BE2C (cell line): ENCODE results near the gene ACD.

Source experiments
- DNase-seq: peaks from one replicate; pipeline ENCODE4 v3.0.0-alpha.2; 2020
- H3K27me3 ChIP-seq: fragments of 250-450 bp; sonication (Bioruptor Pico); 2 replicates; pipeline ENCODE4 v1.5.1; 2020; ENCODE audit warnings: mild to moderate bottlenecking
- H3K36me3 ChIP-seq: fragments of 250-450 bp; sonication (Bioruptor Pico); 2 replicates; pipeline ENCODE4 v1.5.1; 2020; ENCODE audit warnings: mild to moderate bottlenecking
- H3K4me1 ChIP-seq: fragments of 250-450 bp; sonication (Bioruptor Pico); 2 replicates; pipeline ENCODE4 v1.5.1; 2020
- H3K4me3 ChIP-seq: 2 replicates; pipeline ENCODE4 v1.5.1; 2011; ENCODE audit warnings: low read depth, low read length
- H3K9me3 ChIP-seq: fragments of 250-450 bp; sonication (Bioruptor Pico); 2 replicates; pipeline ENCODE4 v1.5.1; 2020
- TF ChIP-seq, protein P1 (sequence below): IDR thresholded peaks from 2 replicates; pipeline ENCODE4 v1.5.1; 2012; ENCODE audit warnings: mild to moderate bottlenecking, low read depth, low read length

Gene ACD

DNA sequence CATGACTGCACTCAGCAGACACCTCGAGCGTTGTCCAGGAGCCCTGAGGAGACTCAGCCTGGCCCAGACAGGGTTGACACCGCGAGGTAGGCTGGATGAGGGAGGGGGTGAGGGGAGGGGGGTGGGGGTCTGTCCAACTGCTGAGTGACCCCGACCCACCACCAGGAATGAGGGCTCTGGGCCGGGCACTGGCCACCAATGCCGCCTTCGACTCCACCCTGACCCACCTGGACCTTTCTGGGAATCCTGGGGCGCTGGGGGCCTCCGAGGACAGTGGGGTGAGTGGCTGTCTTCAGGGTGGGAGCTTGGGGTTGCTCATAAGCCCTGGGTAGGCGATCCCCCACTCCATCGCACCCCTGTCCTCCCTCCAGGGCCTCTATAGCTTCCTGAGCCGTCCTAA lies 12.4 kb downstream of the ACD start:
- no peaks in the 10 kb centered on the region for H3K36me3 ChIP-seq

DNA sequence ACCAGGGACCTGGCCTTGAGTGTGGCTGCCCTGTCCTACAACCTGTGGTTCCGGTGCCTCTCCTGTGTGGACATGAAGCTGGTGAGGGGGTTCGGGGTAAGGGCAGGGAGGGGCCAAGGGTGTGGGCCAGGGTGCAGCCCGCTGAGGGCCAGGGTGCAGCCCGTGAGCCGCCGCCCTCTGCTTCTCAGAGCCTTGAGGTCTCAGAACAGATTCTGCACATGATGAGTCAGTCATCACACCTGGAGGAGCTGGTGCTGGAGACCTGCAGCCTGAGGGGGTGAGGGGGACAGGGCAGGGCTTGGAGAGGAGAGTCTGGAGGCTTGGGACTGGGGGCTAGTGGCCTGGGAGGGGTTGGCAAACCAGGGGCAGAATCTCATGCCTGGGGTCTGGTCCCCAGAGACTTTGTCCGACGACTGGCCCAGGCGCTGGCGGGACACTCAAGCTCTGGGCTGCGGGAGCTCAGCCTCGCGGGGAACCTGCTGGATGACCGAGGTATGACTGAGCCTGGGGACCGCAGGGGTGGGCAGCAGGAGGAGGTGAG lies 12.9 kb downstream of the ACD start:
- Histone ChIP-seq H3K36me3 (no peaks in the 10 kb centered on the region), H3K4me1 (no peaks in the 10 kb centered on the region), H3K27me3 (no peaks in the 10 kb centered on the region), H3K9me3 (no peaks in the 10 kb centered on the region), H3K4me3 (no peak overlapping the region)
- peak; percentile 27 for DNase-seq
- TF ChIP-seq, protein P1, sequence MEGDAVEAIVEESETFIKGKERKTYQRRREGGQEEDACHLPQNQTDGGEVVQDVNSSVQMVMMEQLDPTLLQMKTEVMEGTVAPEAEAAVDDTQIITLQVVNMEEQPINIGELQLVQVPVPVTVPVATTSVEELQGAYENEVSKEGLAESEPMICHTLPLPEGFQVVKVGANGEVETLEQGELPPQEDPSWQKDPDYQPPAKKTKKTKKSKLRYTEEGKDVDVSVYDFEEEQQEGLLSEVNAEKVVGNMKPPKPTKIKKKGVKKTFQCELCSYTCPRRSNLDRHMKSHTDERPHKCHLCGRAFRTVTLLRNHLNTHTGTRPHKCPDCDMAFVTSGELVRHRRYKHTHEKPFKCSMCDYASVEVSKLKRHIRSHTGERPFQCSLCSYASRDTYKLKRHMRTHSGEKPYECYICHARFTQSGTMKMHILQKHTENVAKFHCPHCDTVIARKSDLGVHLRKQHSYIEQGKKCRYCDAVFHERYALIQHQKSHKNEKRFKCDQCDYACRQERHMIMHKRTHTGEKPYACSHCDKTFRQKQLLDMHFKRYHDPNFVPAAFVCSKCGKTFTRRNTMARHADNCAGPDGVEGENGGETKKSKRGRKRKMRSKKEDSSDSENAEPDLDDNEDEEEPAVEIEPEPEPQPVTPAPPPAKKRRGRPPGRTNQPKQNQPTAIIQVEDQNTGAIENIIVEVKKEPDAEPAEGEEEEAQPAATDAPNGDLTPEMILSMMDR: no peak

More for the DNA sequence above, 12.4 kb downstream of the ACD start:
- Histone ChIP-seq H3K4me1 (0 out of 2 replicates have a peak, but pooled peaks cover 2% of the 10 kb centered on the region), H3K9me3 (no peaks in the 10 kb centered on the region), H3K27me3 (no peaks in the 10 kb centered on the region), H3K4me3 (no peak overlapping the region)
- DNase-seq: no peak
- TF ChIP-seq, protein P1: no peak

DNA sequence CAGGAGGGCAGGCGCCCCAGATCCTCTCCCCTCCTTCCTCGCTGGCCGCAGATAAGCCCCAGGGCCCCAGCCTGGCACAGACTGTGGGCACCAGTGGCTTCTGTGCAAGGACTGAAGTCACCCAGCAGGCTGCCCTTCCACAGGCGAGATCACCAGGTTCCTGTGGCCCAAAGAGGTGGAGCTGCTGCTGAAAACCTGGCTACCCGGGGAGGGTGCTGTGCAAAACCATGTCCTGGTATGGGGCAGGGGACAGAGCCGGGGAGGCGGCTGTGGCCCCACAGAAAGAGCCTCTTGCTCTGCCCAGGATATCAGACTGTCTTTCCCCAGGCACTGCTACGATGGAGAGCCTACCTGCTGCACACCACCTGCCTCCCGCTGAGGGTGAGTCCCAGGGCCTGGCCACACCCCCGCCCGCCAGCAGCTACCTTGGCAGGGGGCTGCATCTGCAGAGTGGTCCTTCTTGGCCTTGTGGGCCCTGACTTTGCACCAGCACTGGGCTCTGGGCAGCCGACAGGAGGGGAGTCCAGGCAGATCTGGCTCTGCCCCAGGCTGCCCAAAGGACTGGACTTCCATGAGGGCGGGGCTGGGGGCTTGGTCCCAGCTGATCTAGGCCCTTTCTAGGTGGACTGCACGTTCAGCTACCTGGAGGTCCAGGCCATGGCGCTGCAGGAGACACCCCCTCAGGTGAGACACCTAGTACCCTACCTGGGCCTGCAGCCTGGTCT lies 14.5 kb downstream of the ACD start:
- H3K9me3 ChIP-seq: no peaks in the 10 kb centered on the region
- H3K4me3 ChIP-seq: peak overlapping the region; percentile 43
- no peaks in the 10 kb centered on the region for H3K27me3 ChIP-seq
- peaks cover 3% of the 10 kb centered on the region; the same call in 1 of the 2 replicates for H3K36me3 ChIP-seq
- TF ChIP-seq, protein P1: no peak
- DNase-seq: no peak
- H3K4me1 ChIP-seq: no peaks in the 10 kb centered on the region

DNA sequence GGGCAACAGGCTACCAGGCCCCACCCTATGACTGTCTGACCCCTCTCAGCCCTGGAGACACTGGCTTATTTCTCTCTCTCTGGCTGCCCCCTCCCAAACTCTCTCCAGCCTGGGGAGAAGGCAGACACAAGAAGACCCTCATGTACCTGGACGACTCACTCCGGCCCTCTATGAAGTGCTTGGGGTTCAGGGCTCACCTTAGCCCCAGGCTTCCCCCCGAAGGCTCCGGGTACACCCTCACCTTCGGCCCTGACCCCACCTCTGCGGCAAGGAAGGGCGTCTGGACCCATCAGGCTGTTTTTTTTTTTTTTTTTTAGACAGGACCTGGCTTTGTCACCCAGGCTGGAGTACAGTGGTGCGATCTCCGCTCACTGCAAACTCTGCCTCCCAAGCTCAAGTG lies 16.0 kb downstream of the ACD start:
- H3K36me3 ChIP-seq: peaks cover 10% of the 10 kb centered on the region
- no peaks in the 10 kb centered on the region for H3K9me3 ChIP-seq
- H3K27me3 ChIP-seq: no peaks in the 10 kb centered on the region
- no peak for DNase-seq
- no peaks in the 10 kb centered on the region for H3K4me1 ChIP-seq
- no peak overlapping the region for H3K4me3 ChIP-seq
- TF ChIP-seq, protein P1: no peak

DNA sequence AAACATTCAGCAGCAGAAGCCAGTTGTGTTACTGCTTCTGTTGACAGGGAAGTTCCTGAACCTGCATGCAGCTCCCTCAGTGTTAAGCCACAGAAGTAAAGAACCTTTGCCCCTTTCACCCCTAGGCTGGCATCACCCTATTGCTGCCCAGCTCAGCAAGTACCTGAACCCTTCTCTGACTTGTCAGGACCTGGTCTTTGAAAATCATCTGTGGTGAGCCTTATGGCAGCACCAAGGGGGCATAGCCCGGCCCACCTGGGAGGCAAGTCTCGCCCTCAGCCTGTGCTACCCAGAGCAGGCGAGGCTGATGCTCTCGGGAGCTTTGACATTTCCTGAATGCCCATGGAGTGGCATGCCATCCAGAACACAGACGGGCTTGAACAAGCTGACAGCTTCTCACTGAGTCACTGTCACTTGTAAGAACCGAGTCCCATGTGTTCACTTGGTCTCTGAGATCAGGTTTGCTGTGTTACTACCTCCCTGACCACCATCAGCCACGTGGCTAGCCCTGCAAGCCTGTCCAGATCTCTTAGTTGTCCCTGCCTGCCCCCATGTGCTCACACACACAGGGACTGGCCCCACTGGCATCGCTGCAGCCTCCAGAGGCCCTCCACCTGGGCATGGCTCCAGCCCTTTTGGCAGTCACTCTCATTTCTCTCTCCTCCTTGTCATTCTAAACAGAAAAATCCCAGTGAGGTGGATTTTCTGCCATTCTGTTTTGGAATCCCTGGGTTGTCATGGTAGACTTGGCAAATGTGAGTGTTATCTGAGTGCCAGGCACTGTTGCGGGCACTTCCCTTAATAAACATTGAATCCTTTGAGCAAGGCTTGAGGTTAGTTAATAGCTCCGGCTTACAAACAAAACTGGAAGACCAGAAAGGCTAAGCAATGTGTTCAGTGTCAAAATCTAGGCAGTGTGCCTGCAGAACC lies 18.0 kb downstream of the ACD start:
- H3K36me3 ChIP-seq: peaks cover 30% of the 10 kb centered on the region
- DNase-seq: peak; percentile 40

More for the DNA sequence above, 18.0 kb downstream of the ACD start:
- Histone ChIP-seq H3K9me3 (no peaks in the 10 kb centered on the region), H3K4me3 (no peak overlapping the region), H3K27me3 (no peaks in the 10 kb centered on the region), H3K4me1 (no peaks in the 10 kb centered on the region; the same call in 1 of the 2 replicates)
- TF ChIP-seq, protein P1: no peak
